Measurements from ENCODE around the gene KCNMA1.

KCNMA1 gene

DNA sequence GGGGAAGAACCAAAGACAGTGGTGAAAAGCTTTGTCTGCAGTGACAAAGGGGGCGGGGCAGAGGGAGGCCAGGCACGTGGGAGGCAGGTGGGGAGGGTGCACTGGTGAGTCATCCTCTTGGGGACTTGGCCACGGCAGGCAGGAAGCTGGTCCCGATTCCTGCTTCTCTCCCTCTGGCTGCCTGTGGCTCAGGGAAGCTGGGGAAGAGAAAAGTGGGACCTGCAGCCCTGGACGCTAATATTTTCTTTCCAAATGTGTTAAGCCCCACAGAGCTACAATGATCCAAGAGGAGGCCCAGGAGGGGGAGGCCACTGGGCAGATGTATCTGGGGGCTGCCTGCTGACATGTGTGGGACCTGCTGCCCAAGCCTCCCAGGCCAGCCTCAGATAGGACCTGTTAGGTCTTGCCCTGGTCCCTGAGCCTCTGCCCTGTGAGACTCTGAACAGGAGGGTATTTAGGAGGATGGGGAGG is 231.8 kb downstream of the KCNMA1 start:
- no peak overlapping the region for H3K27ac Mint-ChIP-seq
- H3K9me3 Mint-ChIP-seq: no peaks in the 10 kb centered on the region
- no peak for DNase-seq (ENCODE audit: low spot score)
- H3K27me3 Mint-ChIP-seq (ENCODE audit: low read depth): no peaks in the 10 kb centered on the region
- no peaks in the 10 kb centered on the region for H3K4me1 Mint-ChIP-seq (ENCODE audit: low read depth)
- no peak overlapping the region for H3K4me3 Mint-ChIP-seq
- no peaks in the 10 kb centered on the region for H3K36me3 Mint-ChIP-seq (ENCODE audit: low read depth)

DNA sequence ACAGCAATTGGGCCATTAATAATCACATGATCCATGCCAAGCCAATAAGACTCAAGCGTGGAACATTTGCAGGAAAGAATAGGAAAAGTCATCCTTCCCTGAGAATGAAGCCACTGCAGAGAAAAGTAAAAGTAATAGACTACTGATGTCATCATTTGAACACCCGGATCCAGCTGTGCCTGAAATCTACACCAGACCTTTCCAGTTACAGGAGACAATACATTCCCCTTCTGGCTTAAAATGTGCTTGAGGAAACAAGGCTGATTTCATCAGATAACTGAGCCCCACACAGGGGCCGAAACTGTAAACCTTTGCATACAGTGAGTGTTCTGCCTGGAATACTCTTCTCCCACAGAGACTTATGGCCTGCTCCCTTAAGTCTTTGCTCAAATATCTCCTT is 232.8 kb downstream of the KCNMA1 start:
- Mint-ChIP-seq H3K4me1 (ENCODE audit: low read depth) (no peaks in the 10 kb centered on the region), H3K36me3 (ENCODE audit: low read depth) (no peaks in the 10 kb centered on the region), H3K27ac (no peak overlapping the region), H3K27me3 (ENCODE audit: low read depth) (no peaks in the 10 kb centered on the region), H3K4me3 (no peak overlapping the region), H3K9me3 (no peaks in the 10 kb centered on the region)
- no peak for DNase-seq (ENCODE audit: low spot score)

DNA sequence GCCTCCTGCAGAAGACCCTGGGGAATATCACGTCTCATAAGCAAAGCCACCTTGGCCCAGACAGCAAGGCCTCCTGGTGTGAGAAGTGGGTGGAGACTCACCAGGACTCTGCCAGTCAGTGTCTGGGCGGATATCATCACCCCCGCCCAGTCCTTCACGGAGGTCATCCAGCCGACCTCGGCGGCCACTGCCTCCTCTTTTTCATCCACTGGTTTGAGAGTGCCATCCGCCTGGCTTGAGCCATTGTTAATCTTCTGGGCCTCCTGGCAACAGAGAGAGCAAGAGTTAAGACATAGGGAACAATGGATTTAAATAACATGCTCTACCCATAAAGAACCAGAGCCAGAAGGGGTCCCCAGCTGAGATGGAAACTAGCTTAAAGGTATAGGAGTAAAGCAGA is 233.8 kb downstream of the KCNMA1 start:
- H3K27me3 Mint-ChIP-seq (ENCODE audit: low read depth): no peaks in the 10 kb centered on the region
- no peak for DNase-seq (ENCODE audit: low spot score)
- H3K4me3 Mint-ChIP-seq: no peak overlapping the region
- no peaks in the 10 kb centered on the region for H3K4me1 Mint-ChIP-seq (ENCODE audit: low read depth)
- no peaks in the 10 kb centered on the region for H3K9me3 Mint-ChIP-seq
- H3K27ac Mint-ChIP-seq: no peak overlapping the region
- H3K36me3 Mint-ChIP-seq (ENCODE audit: low read depth): no peaks in the 10 kb centered on the region

DNA sequence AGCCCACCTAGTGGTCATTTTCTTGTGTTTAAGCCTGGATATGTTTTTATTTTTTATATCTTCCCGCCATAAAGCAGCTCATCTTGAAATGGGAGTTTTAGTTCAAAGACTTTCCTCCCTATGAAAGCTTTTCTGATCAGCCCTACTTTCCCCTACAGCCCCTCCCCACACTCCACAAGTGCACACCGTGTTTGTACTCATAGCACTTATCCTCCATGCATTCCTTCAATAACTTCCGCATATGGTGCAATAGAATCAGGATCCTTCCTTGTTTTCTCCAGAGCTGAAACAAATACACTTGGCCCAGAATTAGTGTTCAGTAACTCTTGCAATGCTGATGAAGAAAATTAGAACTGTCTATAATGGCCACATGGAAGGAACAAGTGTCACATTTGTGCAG is 235.9 kb downstream of the KCNMA1 start:
- Mint-ChIP-seq H3K4me1 (ENCODE audit: low read depth) (no peaks in the 10 kb centered on the region), H3K4me3 (no peak overlapping the region), H3K9me3 (no peaks in the 10 kb centered on the region), H3K27me3 (ENCODE audit: low read depth) (peaks cover 3% of the 10 kb centered on the region), H3K27ac (no peak overlapping the region), H3K36me3 (ENCODE audit: low read depth) (no peaks in the 10 kb centered on the region)
- DNase-seq (ENCODE audit: low spot score): no peak

DNA sequence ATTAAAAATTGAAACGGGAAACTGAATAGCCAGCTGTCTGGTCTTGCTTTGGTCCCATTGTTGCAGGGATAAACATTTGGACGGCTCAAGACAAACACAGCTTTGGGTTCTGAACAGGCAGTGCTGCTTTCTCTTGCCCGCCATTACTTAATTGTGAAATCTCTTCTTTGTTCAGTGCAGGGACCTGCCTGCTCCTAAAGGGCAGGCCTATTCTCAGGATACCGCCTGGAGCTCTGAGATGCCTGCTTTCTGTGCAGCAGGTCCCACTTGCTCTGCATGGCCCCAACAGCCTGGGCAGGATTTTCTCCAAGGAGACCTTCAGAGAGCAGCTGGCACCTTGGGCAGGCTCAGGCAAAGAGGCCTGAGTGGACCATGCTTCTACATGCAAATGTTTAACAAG is 237.6 kb downstream of the KCNMA1 start:
- no peaks in the 10 kb centered on the region for H3K9me3 Mint-ChIP-seq
- no peaks in the 10 kb centered on the region for H3K4me1 Mint-ChIP-seq (ENCODE audit: low read depth)
- no peak overlapping the region for H3K4me3 Mint-ChIP-seq
- no peaks in the 10 kb centered on the region for H3K36me3 Mint-ChIP-seq (ENCODE audit: low read depth)
- peaks cover 4% of the 10 kb centered on the region for H3K27me3 Mint-ChIP-seq (ENCODE audit: low read depth)
- H3K27ac Mint-ChIP-seq: no peak overlapping the region
- no peak for DNase-seq (ENCODE audit: low spot score)

DNA sequence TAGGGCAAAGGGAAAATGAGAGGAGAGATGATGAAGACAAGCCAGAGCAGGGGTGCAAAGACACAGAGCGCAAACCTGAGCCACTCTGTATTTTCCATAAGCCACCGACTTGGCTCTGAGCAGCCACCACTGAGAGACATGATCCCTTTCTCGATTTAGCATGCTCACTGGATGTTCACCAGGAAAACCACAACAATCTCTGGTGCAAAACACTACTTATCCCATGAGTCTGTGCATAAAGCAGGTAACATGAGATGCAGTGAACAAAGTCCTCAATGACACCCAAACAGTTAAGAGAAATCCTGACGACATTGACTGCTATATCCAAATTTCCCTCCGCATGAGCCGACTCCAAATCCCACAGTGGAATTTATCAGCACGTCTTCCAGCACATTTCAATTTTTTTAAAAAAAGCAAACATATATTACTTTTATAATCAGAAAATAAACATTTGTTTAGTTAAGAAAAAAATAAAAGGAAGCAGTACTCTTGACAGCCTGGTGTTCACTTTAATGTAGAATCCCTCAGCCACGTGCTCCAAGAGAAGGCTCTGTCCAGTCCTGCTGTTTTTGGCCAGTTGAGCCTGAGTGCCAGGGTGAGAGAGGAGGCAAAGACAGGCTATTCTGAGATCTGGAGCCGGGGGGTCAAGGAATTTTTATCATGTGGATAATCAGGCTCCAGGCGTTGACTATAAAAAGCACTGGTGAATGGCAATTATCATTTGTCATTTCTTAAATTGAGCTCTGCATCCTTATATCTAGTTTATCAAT is 238.4 kb downstream of the KCNMA1 start:
- Mint-ChIP-seq H3K9me3 (no peaks in the 10 kb centered on the region), H3K27me3 (ENCODE audit: low read depth) (peaks cover 4% of the 10 kb centered on the region), H3K4me3 (no peak overlapping the region), H3K36me3 (ENCODE audit: low read depth) (no peaks in the 10 kb centered on the region), H3K4me1 (ENCODE audit: low read depth) (no peaks in the 10 kb centered on the region), H3K27ac (no peak overlapping the region)
- no peak for DNase-seq (ENCODE audit: low spot score)

DNA sequence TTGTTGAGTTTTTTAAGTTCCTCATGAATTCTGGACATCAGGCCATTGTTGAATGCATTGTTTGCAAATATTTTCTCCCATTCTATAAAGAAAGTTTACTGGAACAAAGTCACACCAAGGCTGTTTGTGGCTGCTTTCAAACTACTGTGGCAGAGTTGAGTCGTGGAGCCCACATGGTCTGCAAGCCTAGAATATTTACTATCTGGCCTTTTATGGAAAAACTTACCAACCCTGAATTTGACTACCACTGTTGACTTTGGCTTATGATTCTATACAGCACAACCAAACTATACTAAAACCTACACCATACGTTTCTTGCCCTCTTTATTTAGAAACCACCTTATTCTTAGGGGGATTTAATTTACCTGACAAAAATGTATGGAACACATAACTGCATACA is 239.1 kb downstream of the KCNMA1 start:
- Mint-ChIP-seq H3K27me3 (ENCODE audit: low read depth) (peaks cover 4% of the 10 kb centered on the region), H3K4me1 (ENCODE audit: low read depth) (no peaks in the 10 kb centered on the region), H3K4me3 (no peak overlapping the region), H3K9me3 (no peaks in the 10 kb centered on the region), H3K27ac (no peak overlapping the region), H3K36me3 (ENCODE audit: low read depth) (no peaks in the 10 kb centered on the region)
- no peak for DNase-seq (ENCODE audit: low spot score)

DNA sequence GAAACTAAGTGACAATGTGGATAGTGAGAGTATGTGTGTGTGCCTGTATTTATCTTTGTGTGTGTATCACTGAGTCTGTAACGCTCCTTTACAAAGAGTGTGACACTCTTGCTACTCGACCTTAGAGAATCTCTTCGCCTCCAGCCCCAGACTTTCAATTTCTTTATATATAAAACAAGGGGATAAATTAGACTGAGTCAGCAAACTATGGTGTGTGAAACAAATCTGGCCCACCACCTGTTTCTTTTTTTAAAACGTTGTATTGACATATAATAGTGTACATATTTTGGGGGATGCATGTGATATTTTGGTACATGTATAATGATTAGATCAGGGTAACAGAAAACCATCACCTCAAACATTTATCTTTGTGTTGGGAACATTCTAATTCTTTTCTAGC is 240.5 kb downstream of the KCNMA1 start:
- no peaks in the 10 kb centered on the region for H3K4me1 Mint-ChIP-seq (ENCODE audit: low read depth)
- no peak for DNase-seq (ENCODE audit: low spot score)
- H3K4me3 Mint-ChIP-seq: no peak overlapping the region
- no peaks in the 10 kb centered on the region for H3K9me3 Mint-ChIP-seq
- no peaks in the 10 kb centered on the region for H3K36me3 Mint-ChIP-seq (ENCODE audit: low read depth)
- H3K27ac Mint-ChIP-seq: no peak overlapping the region
- peaks cover 4% of the 10 kb centered on the region for H3K27me3 Mint-ChIP-seq (ENCODE audit: low read depth)

DNA sequence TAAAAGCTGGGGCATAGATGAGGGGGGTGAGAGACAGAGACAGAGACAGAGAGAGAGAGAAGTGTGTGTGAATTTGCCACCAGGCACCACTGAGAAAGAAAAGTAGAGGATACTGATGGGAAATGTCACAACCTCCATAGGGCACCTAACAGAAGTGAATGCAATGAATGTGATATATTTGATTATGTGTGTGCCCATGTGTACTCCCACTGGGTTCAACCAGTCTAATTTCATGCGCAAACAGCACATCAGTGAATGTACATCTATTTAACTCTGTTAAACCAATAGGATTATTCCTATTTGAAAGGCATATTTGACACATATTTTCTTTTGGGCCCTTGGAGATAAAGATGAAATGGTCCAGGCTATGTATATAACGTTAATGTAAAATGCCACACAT is 241.3 kb downstream of the KCNMA1 start:
- H3K27ac Mint-ChIP-seq: no peak overlapping the region

DNA sequence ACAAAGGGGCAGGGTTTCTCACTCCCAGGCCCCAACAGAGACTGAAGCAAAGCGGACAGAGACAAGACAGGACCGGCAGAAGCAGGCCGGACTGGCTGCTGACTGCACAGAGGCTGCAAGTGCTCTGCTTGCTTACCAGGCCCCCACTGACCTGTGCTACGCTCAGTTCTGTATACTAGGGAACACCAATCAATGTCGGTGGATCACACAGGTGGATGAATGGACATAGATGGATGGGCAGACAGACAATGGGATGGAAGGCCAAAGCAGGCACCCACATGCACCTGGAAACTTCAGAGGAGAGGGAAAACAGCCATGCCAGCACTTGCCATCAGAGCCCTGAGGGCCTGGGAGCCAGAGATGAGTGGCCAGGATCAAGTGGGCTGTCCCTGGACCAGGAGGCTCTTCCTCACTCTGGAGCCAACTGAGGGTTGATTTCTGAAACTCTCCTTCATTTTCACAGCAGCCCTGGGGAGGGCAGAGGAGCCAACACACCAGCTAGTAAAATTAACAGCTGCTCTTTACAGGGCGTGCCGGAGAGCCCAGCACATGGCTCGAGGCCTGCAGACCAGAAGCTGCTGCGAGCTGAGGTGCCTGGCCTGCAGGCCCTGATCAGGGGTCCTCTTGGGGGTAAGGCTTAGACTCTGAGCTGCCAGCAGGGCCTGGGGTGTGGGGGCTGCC is 243.6 kb downstream of the KCNMA1 start:
- Mint-ChIP-seq H3K27me3 (ENCODE audit: low read depth) (peaks cover 4% of the 10 kb centered on the region), H3K9me3 (no peaks in the 10 kb centered on the region), H3K27ac (no peak overlapping the region), H3K4me1 (ENCODE audit: low read depth) (no peaks in the 10 kb centered on the region), H3K36me3 (ENCODE audit: low read depth) (no peaks in the 10 kb centered on the region), H3K4me3 (no peak overlapping the region)
- no peak for DNase-seq (ENCODE audit: low spot score)

More for the DNA sequence above, 241.3 kb downstream of the KCNMA1 start:
- Mint-ChIP-seq H3K36me3 (ENCODE audit: low read depth) (no peaks in the 10 kb centered on the region), H3K27me3 (ENCODE audit: low read depth) (peaks cover 4% of the 10 kb centered on the region), H3K9me3 (no peaks in the 10 kb centered on the region), H3K4me3 (no peak overlapping the region), H3K4me1 (ENCODE audit: low read depth) (no peaks in the 10 kb centered on the region)
- no peak for DNase-seq (ENCODE audit: low spot score)

DNA sequence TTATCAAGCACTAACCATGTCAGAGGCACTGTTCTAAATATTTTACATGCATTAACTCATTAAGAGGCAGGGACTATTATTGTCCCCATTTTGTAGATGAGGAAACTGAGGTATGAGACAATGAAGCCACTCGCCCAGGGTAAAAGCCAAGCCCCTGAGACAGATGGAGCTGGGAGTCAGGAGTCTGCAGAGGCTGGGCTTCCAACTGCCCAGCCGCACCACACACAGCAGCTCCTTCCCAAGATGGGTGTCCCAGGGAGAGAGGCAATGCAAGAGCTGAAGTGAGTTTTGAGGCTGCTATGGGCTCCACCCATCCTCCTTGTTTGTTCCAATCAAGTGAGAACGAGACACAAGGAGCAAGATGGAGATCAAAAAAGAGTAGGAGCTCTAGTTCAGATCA is 244.2 kb downstream of the KCNMA1 start:
- DNase-seq (ENCODE audit: low spot score): no peak
- H3K4me3 Mint-ChIP-seq: no peak overlapping the region
- peaks cover 4% of the 10 kb centered on the region for H3K27me3 Mint-ChIP-seq (ENCODE audit: low read depth)
- H3K36me3 Mint-ChIP-seq (ENCODE audit: low read depth): no peaks in the 10 kb centered on the region
- H3K4me1 Mint-ChIP-seq (ENCODE audit: low read depth): no peaks in the 10 kb centered on the region
- no peak overlapping the region for H3K27ac Mint-ChIP-seq
- no peaks in the 10 kb centered on the region for H3K9me3 Mint-ChIP-seq

DNA sequence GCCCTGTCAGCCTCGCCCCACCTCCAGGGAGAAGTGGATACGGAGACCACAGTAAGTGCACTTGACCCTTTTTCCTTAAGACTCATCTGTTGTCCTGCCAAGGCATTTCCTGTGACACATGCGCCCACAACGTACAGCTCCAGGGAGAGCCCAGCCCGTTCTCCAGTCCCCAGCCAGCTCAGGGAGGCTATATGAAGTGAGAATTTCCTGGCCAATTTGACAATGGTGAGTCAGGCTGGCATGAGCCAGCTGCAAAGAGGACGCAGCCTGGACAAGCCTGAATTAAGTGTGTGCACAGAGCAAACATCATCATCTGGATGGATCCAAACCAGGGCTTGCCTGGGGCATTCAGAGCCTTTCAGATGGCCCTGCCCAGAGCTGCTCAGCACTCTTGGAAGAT is 244.8 kb downstream of the KCNMA1 start:
- no peaks in the 10 kb centered on the region for H3K9me3 Mint-ChIP-seq
- H3K4me3 Mint-ChIP-seq: no peak overlapping the region
- H3K27me3 Mint-ChIP-seq (ENCODE audit: low read depth): peaks cover 4% of the 10 kb centered on the region
- no peak overlapping the region for H3K27ac Mint-ChIP-seq
- H3K36me3 Mint-ChIP-seq (ENCODE audit: low read depth): no peaks in the 10 kb centered on the region
- no peak for DNase-seq (ENCODE audit: low spot score)
- no peaks in the 10 kb centered on the region for H3K4me1 Mint-ChIP-seq (ENCODE audit: low read depth)

DNA sequence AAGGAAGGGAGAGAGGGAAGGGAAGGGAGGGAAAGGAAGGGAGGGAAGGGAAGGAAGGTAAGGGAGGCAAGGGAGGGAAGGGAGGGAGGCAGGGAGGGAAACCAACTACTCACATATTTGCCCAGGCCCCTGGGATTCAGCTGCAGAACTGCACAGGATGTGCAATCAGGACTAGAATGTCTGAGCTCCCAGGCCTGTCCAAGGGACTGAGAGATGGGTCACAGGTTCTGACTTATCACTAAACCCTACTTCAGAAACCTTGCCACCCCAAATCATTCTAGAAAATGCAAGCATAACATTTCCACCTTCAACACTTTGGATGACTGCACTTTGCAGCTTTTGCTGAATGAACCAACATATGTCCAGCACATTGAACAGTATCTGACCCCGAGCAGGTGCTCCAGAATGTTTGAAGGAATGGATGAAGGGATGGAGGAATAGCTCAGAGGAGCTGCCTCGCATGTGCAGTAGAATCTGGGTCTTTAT is 245.3 kb downstream of the KCNMA1 start:
- H3K36me3 Mint-ChIP-seq (ENCODE audit: low read depth): no peaks in the 10 kb centered on the region
- peaks cover 4% of the 10 kb centered on the region for H3K27me3 Mint-ChIP-seq (ENCODE audit: low read depth)
- H3K4me1 Mint-ChIP-seq (ENCODE audit: low read depth): no peaks in the 10 kb centered on the region
- H3K9me3 Mint-ChIP-seq: no peaks in the 10 kb centered on the region
- DNase-seq (ENCODE audit: low spot score): no peak
- no peak overlapping the region for H3K27ac Mint-ChIP-seq
- H3K4me3 Mint-ChIP-seq: no peak overlapping the region

DNA sequence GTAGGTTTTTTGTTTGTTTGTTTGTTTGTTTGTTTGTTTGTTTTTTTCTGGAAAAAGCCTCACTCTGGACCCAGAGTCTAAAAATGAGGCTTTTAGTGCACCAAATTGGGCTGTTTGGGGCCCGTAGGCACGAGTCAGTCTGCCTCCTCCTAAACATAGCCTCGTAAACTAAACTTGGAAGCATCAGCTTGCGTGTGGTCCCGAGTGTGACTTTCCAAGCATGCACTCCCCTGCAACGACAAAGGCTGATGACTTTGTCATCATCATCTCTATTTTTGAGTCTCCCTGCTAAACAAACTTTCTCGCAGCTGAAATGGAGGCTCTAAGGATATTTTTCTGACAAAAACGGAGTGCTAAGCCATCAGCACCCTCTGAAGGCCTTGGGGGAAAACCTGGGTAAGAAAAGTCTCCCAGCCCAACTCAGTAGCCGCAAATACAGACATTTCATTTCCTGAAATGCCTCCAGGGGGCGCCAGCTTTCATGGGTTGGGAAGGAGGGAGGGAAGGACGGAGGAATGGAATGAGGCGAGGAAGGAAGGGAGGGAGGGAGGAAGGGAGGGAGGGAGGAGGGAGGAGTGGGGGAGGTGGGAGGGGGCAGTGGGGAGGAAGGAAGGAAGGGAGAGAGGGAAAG is 245.9 kb downstream of the KCNMA1 start:
- Mint-ChIP-seq H3K36me3 (ENCODE audit: low read depth) (no peaks in the 10 kb centered on the region), H3K9me3 (no peaks in the 10 kb centered on the region), H3K27me3 (ENCODE audit: low read depth) (peaks cover 2% of the 10 kb centered on the region), H3K4me3 (no peak overlapping the region), H3K27ac (no peak overlapping the region), H3K4me1 (ENCODE audit: low read depth) (peaks cover 1% of the 10 kb centered on the region)
- no peak for DNase-seq (ENCODE audit: low spot score)

Data from T-helper 2 cell treated with Interferon-gamma antibody and Interleukin-4, amounts not matched to agents 5 μg/mL and 100 μg/mL, for 36 hours (primary cell).